GM18505 (cell line): ENCODE results near the gene KCNK17.

Experiments used
- ATAC-seq: cut with Tn5 transposase; IDR thresholded peaks from one replicate; pipeline ENCODE4 v1.9.1; 2021; ENCODE audit not compliant: unreplicated experiment
- POLR2A ChIP-seq: IDR thresholded peaks from 4 replicates; pipeline ENCODE4 v1.6.1; 2011; ENCODE audit warnings: borderline replicate concordance; ENCODE audit not compliant: insufficient read depth, insufficient read length; ENCODE audit errors: extremely low read depth

The KCNK17 gene

DNA sequence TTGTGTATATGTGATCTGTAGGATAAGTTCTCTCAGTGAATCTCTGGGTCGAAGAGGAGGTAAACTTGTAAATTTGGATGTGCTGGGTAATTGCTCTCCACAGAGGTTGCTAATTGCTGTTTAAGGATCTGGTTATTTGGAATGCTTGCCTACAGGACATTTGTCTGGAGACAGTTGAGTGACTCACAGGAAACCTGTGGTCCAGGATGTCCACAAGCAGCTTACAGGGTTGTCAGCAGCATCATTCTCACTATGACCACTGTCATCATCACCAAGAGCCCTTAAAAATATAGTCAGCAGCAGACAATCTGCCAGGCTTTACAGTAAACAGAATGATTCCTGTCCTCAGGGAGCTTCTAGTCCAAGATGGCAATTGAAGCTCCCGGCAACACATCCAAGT is 53.8 kb downstream of the KCNK17 start:
- no peak for ATAC-seq
- TF ChIP-seq POLR2A = no peak

- ATAC-seq = no peak
Measured at GRCh38 chr6:39256294-39256940, 57.8 kb downstream of the KCNK17 start.

GRCh38 chr6:39254999-39255535 is 59.2 kb downstream of the KCNK17 start:
- TF ChIP-seq POLR2A = no peak
- no peak for ATAC-seq

More at GRCh38 chr6:39256294-39256940, 57.8 kb downstream of the KCNK17 start:
- TF ChIP-seq POLR2A = no peak

GRCh38 chr6:39251406-39251805 is 62.8 kb downstream of the KCNK17 start:
- ATAC-seq = no peak
- no peak for TF ChIP-seq POLR2A

GRCh38 chr6:39250507-39250906 is 63.7 kb downstream of the KCNK17 start:
- no peak for ATAC-seq
- TF ChIP-seq POLR2A = no peak

- ATAC-seq = no peak
- no peak for TF ChIP-seq POLR2A
Measured at GRCh38 chr6:39249278-39249677, 64.9 kb downstream of the KCNK17 start.
